Psoas muscle (tissue), 8 donors: ENCODE measurements around the gene ACAA2. TPM values are rescaled to one million over a fixed set of nuclear protein-coding genes. Genes with fewer than 3 reads are reported as not detected.

Source experiments
- ATAC-seq, 4 donors: fragments of 200-7000 bp; cut with Tn5 transposase; one replicate each; pipeline ENCODE4 v1.9.1; 2020; ENCODE audit warnings: moderate library complexity in 3 of 4, mild to moderate bottlenecking in 2 of 4
- DNase-seq, 2 donors: peaks; one replicate each; pipeline ENCODE4 v3.0.0-alpha.2; 2020
- H3K27ac ChIP-seq: fragments of 200-600 bp; one replicate; pipeline ENCODE4 v1.8.0; 2022
- H3K27me3 ChIP-seq, 3 donors: fragments of 200-600 bp in 1 of 3; one replicate each; pipeline versions ENCODE4 v1.6.1 to v1.8.0; 2013 to 2022; ENCODE audit warnings: low read length in 2 of 3, mild to moderate bottlenecking in 2 of 3, moderate library complexity in 1 of 3; ENCODE audit not compliant: insufficient read depth in 3 of 3
- H3K36me3 ChIP-seq, 2 donors: fragments of 200-600 bp in 1 of 2; one replicate each; pipeline versions ENCODE4 v1.6.1 to v1.8.0; 2013 to 2022; ENCODE audit warnings: low read depth in 1 of 2, mild to moderate bottlenecking in 1 of 2, moderate library complexity in 1 of 2; ENCODE audit not compliant: insufficient read depth in 1 of 2
- H3K4me1 ChIP-seq: fragments of 200-600 bp; one replicate; pipeline ENCODE4 v1.8.0; 2022
- H3K4me3 ChIP-seq: fragments of 200-600 bp; one replicate; pipeline ENCODE4 v1.8.0; 2022; ENCODE audit warnings: mild to moderate bottlenecking
- H3K9me3 ChIP-seq: fragments of 200-600 bp; one replicate; pipeline ENCODE4 v1.8.0; 2022
- CTCF ChIP-seq: fragments of 200-600 bp; IDR thresholded peaks from one replicate; pipeline ENCODE4 v1.8.0; 2022; ENCODE audit warnings: antibody characterized with exemption
- WGBS, 3 donors: extraction: QIAGEN DNeasy Blood & Tissue Kit; methylation state at CpG; one replicate each; pipeline versions ENCODE4 v1.1.6 to v1.1.7; 2013; 5-methylcytosine and 5-hydroxymethylcytosine counted together
- intact Hi-C, 2 donors: fragments of 100-400 bp; cut with DNase I; formaldehyde crosslinking; loops; one replicate each; pipeline versions ENCODE4 v1.11.0 to v1.14.2; 2022
- polyA plus RNA-seq, 3 donors: library from polyadenylated mRNA; stranded (reverse); fragments of 200-250 nt; gene quantifications; one replicate each; pipeline ENCODE4 v1.2.3, GENCODE V29; 2013
- total RNA-seq, 4 donors: library from RNA; stranded (reverse); fragmentation: NEBNext Ultra II Directional in 2 of 4; extraction: Animal tissue kit (Norgen Biotek cat#: 25700) in 2 of 4; gene quantifications; one replicate each; pipeline versions ENCODE4 v1.2.1 to v1.2.4, GENCODE V29; 2021 to 2023
- donor health status: healthy with polysubstance abuse.
- donor health status: DM: no; HTN: no; CAD: no; lungs with moderate emphysema.
- donor health status: Bipolar disorder and iron deficiency.
- donor health status: healthy.
- donor health status: DM: yes; HTN: yes; CAD: no.
- donor health status: DM: no; HTN: no; CAD: no.
- donor health status: DM: no; HTN: no; CAD: no.
- donor health status: DM: yes; HTN: yes; CAD: no.

Gene ACAA2
- total and polyA plus RNA-seq, 7 donors: 75.5 to 158 (median 95.4) TPM

GRCh38 chr18:49847524-49847923, 34.2 kb upstream of the ACAA2 start:
- Histone ChIP-seq H3K9me3 (no peaks in the 10 kb centered on the region), H3K4me1 (peaks cover 4% of the 10 kb centered on the region), H3K27ac (no peak overlapping the region), H3K36me3 (no peaks in the 10 kb centered on the region), H3K4me3 (no peak overlapping the region), H3K27me3 (peaks cover 0 to 32% (median 0%) of the 10 kb centered on the region in 3 donors)
- 80 to 89% (median 88%) methylated on average over 8 of the region's 8 CpGs for WGBS, 3 donors
- intact Hi-C loops: no loop called here
- no peak for TF ChIP-seq CTCF
- ATAC-seq (no peak), DNase-seq (no peak)

- Histone ChIP-seq H3K4me1 (peaks cover 4% of the 10 kb centered on the region), H3K36me3 (no peaks in the 10 kb centered on the region), H3K27ac (no peak overlapping the region), H3K4me3 (no peak overlapping the region), H3K9me3 (no peaks in the 10 kb centered on the region), H3K27me3 (peaks cover 0 to 32% (median 0%) of the 10 kb centered on the region in 3 donors)
- no peak for DNase-seq
- TF ChIP-seq CTCF: no peak
- no peak for ATAC-seq
- WGBS, 3 donors: 38 to 49% (median 42%) methylated on average over 10 of the region's 10 CpGs
- intact Hi-C loops: no loop called here
Observed at GRCh38 chr18:49846718-49847470, 33.6 kb upstream of the ACAA2 start.

- Histone ChIP-seq H3K27me3 (peaks cover 0 to 32% (median 0%) of the 10 kb centered on the region in 3 donors), H3K27ac (no peak overlapping the region)
Observed at GRCh38 chr18:49846361-49846662, 33.0 kb upstream of the ACAA2 start.

GRCh38 chr18:49845629-49846360, 32.5 kb upstream of the ACAA2 start:
- Histone ChIP-seq H3K27ac (no peak overlapping the region), H3K36me3 (no peaks in the 10 kb centered on the region), H3K27me3 (peaks cover 0 to 31% (median 0%) of the 10 kb centered on the region in 3 donors), H3K4me1 (peaks cover 4% of the 10 kb centered on the region), H3K4me3 (no peak overlapping the region), H3K9me3 (no peaks in the 10 kb centered on the region)
- 26 to 40% (median 32%) methylated on average over 6 of the region's 6 CpGs for whole genome bisulfite sequencing, 3 donors
- intact Hi-C loops: no loop called here
- DNase-seq: no peak
- no peak for TF ChIP-seq CTCF
- ATAC-seq: no peak

More at GRCh38 chr18:49846361-49846662, 33.0 kb upstream of the ACAA2 start:
- H3K36me3 ChIP-seq: no peaks in the 10 kb centered on the region
- intact Hi-C loops: no loop called here
- no peaks in the 10 kb centered on the region for H3K9me3 ChIP-seq
- WGBS, 3 donors: 16 to 23% (median 17%) methylated on average over 5 of the region's 5 CpGs
- H3K4me1 ChIP-seq: peaks cover 4% of the 10 kb centered on the region
- H3K4me3 ChIP-seq: no peak overlapping the region
- ATAC-seq: no peak
- no peak for DNase-seq
- TF ChIP-seq CTCF: no peak
